SK-N-MC (cell line): ENCODE data around the gene ATAD2B.

Experiments
- EZH2 ChIP-seq: fragments of 200-600 bp; sonication (generic); IDR thresholded peaks from one replicate; pipeline ENCODE4 v1.6.1; 2017; ENCODE audit warnings: antibody characterized with exemption
- FOXP2 ChIP-seq: optimal IDR thresholded peaks from 2 replicates; pipeline ENCODE3; 2011; ENCODE audit warnings: mild to moderate bottlenecking, moderate library complexity; ENCODE audit not compliant: insufficient read depth; ENCODE audit errors: extremely low read length, control extremely low read depth
- POLR2AphosphoS5 ChIP-seq: IDR thresholded peaks from 2 replicates; pipeline ENCODE4 v1.6.1; 2012; ENCODE audit warnings: mild to moderate bottlenecking, low read depth, low read length, borderline replicate concordance

GRCh38 chr2:23904692-23905091, 22.2 kb downstream of the ATAD2B start:
- TF ChIP-seq EZH2 (no peak), POLR2AphosphoS5 (no peak), FOXP2 (no peak)
